ENCODE measurements around the gene CEP41. TPM values are rescaled to one million over a fixed set of nuclear protein-coding genes. Genes with fewer than 3 reads are reported as not detected.

Gene CEP41
- total and polyA plus RNA-seq, 7 donors, result 2.4 to 4.6 (median 3.4) TPM

DNA sequence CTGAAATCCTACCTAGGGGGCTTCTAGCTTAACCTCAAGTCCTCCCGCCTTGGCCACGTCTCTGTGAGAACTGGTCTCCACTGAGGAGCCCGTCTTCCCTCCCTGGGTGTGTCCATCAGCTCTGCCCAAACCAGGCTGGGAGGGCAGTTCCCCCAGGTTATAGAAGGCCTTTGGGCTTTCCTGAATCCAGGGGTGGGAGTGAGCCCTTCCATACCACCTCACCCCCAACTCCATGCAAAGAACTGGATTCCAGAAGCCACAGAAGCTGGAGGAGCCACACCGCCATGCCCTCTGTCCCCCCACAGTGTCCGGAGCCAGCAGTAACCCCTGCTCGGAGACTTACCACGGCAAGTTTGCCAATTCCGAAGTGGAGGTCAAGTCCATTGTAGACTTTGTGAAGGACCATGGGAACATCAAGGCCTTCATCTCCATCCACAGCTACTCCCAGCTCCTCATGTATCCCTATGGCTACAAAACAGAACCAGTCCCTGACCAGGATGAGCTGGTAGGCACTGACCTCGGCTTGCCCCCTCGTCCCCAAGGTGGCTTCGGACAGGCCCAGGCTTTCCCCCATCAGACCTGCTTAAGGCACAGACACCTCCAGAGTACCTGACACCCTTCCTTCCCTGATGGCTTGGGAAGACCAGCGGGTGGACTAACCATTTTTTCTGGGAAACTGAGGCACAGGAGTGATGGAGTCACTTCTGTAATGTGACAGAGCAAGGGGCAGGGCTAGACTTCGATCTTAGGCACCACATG, 55.8 kb downstream of the CEP41 start:
- H3K4me3 ChIP-seq, result no peak overlapping the region
- DNase-seq (no peak), ATAC-seq (no peak)
- H3K27me3 ChIP-seq (ENCODE audit: insufficient read depth in 3 of 3, low read length in 2 of 3), result no peaks in the 10 kb centered on the region
- H3K36me3 ChIP-seq (ENCODE audit: insufficient read depth in 1 of 2, low read depth in 1 of 2), result no peaks in the 10 kb centered on the region
- no peaks in the 10 kb centered on the region for H3K4me1 ChIP-seq
- intact Hi-C loops (cut with DNase I), result no loop called here
- TF ChIP-seq, protein P1, sequence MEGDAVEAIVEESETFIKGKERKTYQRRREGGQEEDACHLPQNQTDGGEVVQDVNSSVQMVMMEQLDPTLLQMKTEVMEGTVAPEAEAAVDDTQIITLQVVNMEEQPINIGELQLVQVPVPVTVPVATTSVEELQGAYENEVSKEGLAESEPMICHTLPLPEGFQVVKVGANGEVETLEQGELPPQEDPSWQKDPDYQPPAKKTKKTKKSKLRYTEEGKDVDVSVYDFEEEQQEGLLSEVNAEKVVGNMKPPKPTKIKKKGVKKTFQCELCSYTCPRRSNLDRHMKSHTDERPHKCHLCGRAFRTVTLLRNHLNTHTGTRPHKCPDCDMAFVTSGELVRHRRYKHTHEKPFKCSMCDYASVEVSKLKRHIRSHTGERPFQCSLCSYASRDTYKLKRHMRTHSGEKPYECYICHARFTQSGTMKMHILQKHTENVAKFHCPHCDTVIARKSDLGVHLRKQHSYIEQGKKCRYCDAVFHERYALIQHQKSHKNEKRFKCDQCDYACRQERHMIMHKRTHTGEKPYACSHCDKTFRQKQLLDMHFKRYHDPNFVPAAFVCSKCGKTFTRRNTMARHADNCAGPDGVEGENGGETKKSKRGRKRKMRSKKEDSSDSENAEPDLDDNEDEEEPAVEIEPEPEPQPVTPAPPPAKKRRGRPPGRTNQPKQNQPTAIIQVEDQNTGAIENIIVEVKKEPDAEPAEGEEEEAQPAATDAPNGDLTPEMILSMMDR (IDR thresholded peaks at IDR 0.05), result no peak
- no peak overlapping the region for H3K27ac ChIP-seq
- H3K9me3 ChIP-seq, result no peaks in the 10 kb centered on the region
- 87 to 93% (median 89%) methylated on average over 13 of the region's 13 CpGs for WGBS, 3 donors

DNA sequence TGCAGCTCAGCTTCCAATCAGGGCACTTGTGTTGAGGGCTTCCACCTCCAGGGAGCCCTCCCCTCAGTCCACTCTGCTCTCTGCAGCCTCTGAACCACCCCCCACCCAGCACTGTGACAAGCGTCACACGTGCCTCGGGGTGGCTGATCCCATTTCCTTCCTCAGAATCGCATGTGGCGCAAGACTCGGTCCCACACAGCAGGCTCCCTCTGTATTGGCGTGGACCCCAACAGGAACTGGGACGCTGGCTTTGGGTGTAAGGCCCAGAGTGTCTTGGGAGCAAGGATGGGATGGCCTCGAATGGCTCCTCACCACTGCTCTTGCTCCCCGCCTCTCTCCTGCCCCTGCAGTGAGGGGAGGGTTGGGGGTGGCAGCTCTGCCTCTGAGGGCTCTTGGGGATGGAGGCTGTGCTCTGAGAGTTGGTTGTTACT, 56.4 kb downstream of the CEP41 start:
- no peak overlapping the region for H3K27ac ChIP-seq
- H3K9me3 ChIP-seq, result no peaks in the 10 kb centered on the region
- no peaks in the 10 kb centered on the region for H3K4me1 ChIP-seq
- ATAC-seq, result no peak
- TF ChIP-seq, protein P1 (IDR thresholded peaks at IDR 0.05), result no peak
- intact Hi-C loops (cut with DNase I), result no loop called here
- no peak overlapping the region for H3K4me3 ChIP-seq
- DNase-seq, result no peak
- no peaks in the 10 kb centered on the region for H3K27me3 ChIP-seq (ENCODE audit: insufficient read depth in 3 of 3, low read length in 2 of 3)
- no peaks in the 10 kb centered on the region for H3K36me3 ChIP-seq (ENCODE audit: insufficient read depth in 1 of 2, low read depth in 1 of 2)
- 74 to 82% (median 80%) methylated on average over 10 of the region's 10 CpGs for WGBS, 3 donors

DNA sequence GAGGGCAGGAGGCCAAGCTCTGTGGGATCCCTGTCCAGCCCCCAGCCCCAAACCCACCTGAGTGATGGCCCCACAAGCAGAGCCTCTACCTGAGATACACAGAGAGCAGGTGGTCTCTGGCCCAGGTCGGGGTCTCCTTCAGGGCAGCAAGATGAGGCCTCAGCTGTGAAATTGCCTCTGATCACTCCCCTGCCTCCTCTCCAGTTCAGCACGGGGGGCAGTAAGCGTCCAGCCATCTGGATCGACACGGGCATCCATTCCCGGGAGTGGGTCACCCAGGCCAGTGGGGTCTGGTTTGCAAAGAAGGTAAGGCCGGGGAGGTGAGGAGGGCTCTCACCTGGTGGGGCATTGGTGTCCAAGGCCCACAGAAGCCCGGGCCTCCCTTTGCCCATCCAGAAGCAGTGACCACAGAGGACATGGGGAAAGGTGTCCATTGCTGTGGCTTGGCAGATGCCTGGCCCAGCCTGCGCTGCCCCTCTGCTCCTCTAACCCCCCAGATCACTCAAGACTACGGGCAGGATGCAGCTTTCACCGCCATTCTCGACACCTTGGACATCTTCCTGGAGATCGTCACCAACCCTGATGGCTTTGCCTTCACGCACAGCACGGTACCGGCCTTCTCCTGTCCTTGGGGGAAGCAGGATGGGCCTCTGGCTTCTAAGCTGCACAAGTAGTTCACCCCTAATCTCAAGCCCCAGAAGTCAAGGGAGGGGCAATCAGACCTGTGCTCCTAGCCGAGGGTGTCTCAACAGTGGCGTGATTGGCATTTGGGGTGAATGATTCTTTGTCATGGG, 57.4 kb downstream of the CEP41 start:
- Histone ChIP-seq H3K27me3 (ENCODE audit: insufficient read depth in 3 of 3, low read length in 2 of 3) (no peaks in the 10 kb centered on the region), H3K36me3 (ENCODE audit: insufficient read depth in 1 of 2, low read depth in 1 of 2) (no peaks in the 10 kb centered on the region), H3K27ac (no peak overlapping the region), H3K4me1 (no peaks in the 10 kb centered on the region), H3K4me3 (no peak overlapping the region), H3K9me3 (no peaks in the 10 kb centered on the region)
- no peak for DNase-seq
- no peak for ATAC-seq
- intact Hi-C loops (cut with DNase I), result no loop called here
- 93 to 95% (median 94%) methylated on average over 18 of the region's 18 CpGs for WGBS, 3 donors
- TF ChIP-seq, protein P1 (IDR thresholded peaks at IDR 0.05), result no peak

DNA sequence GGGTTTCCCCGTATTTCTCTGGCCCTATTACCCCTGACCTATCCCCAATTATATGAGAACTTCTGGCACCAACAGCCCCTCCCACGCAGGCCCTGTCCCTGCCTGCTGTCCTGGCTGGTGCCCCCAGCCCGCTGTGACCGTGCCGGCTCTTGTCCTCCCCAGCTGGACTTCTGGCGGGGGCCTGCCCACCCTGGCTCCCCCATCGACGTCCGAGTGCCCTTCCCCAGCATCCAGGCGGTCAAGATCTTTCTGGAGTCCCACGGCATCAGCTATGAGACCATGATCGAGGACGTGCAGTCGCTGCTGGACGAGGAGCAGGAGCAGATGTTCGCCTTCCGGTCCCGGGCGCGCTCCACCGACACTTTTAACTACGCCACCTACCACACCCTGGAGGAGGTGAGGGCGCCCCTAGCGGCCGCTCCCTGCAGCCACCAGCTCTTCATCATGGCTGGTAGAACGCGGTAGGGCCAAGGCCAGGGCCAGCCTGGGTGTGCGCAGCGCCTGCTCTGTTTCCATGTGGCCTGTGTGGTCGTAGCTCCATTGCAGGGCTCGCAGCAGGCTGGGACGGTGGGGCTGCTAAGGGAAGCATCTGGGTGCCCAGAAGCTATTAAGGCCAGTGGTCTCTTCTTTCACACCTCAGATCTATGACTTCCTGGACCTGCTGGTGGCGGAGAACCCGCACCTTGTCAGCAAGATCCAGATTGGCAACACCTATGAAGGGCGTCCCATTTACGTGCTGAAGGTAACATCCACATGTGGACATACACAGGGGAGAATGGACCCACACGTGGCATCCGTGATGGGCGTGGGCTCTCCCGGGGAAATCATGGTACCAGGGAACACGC, 59.1 kb downstream of the CEP41 start:
- 86 to 91% (median 86%) methylated on average over 37 to 41 of the region's 41 CpGs for WGBS, 3 donors

More for the DNA sequence above, 59.1 kb downstream of the CEP41 start:
- intact Hi-C loops (cut with DNase I), result no loop called here
- ATAC-seq (no peak), DNase-seq (no peak)
- Histone ChIP-seq H3K36me3 (ENCODE audit: insufficient read depth in 1 of 2, low read depth in 1 of 2) (no peaks in the 10 kb centered on the region), H3K9me3 (no peaks in the 10 kb centered on the region), H3K27me3 (ENCODE audit: insufficient read depth in 3 of 3, low read length in 2 of 3) (no peaks in the 10 kb centered on the region), H3K4me3 (no peak overlapping the region), H3K4me1 (no peaks in the 10 kb centered on the region), H3K27ac (no peak overlapping the region)
- TF ChIP-seq, protein P1 (IDR thresholded peaks at IDR 0.05), result no peak

Measured in psoas muscle (tissue), 8 donors.